ENCODE measurements around the gene IMPDH1.

- TF ChIP-seq POLR2A (IDR thresholded peaks at IDR 0.05): no peak
- TF ChIP-seq CTCF (IDR thresholded peaks at IDR 0.05): no peak
Measured at GRCh38 chr7:128404143-128404681, 5.6 kb downstream of the IMPDH1 start.
